ENCODE measurements around the gene ACSM3.

ACSM3 gene

GRCh38 chr16:20839504-20839903 is 75.7 kb downstream of the ACSM3 start:
- TF ChIP-seq CTCF (IDR thresholded peaks at IDR 0.05; ENCODE audit: control extremely low read depth, extremely low read depth, low read depth, missing control alignments) = no peak
- ChIA-PET CTCF (no interaction called here), POLR2A (no interaction called here)
- DNase-seq (ENCODE audit: extremely low spot score) = no peak

GRCh38 chr16:20844054-20844453 is 80.2 kb downstream of the ACSM3 start:
- ChIA-PET POLR2A (no interaction called here), CTCF (interaction anchor here (0.8 to 2.1 kb wide), 4 partner anchors 8 to 240 kb away, joined by 3 to 6 read pairs (median 4); no protein-coding TSS in a partner anchor)
- DNase-seq (ENCODE audit: extremely low spot score) = no peak
- no peak for TF ChIP-seq CTCF (IDR thresholded peaks at IDR 0.05; ENCODE audit: control extremely low read depth, extremely low read depth, low read depth, missing control alignments)

- no peak for TF ChIP-seq CTCF (IDR thresholded peaks at IDR 0.05; ENCODE audit: control extremely low read depth, extremely low read depth, low read depth, missing control alignments)
- DNase-seq (ENCODE audit: extremely low spot score) = no peak
- ChIA-PET POLR2A (no interaction called here), CTCF (interaction anchor here (0.8 to 2.1 kb wide), 2 partner anchors 10 to 51 kb away, joined by 3 to 6 read pairs; no protein-coding TSS in a partner anchor)
Observed at GRCh38 chr16:20844588-20844987, 80.8 kb downstream of the ACSM3 start.

GRCh38 chr16:20846030-20846429 is 82.2 kb downstream of the ACSM3 start:
- no peak for DNase-seq (ENCODE audit: extremely low spot score)
- no peak for TF ChIP-seq CTCF (IDR thresholded peaks at IDR 0.05; ENCODE audit: control extremely low read depth, extremely low read depth, low read depth, missing control alignments)
- POLR2A ChIA-PET = no interaction called here
- CTCF ChIA-PET = interaction anchor here (0.8 to 8.4 kb wide), 5 partner anchors 11 to 236 kb away, joined by 3 to 99 read pairs (median 6); no protein-coding TSS in a partner anchor

GRCh38 chr16:20846551-20846950 is 82.7 kb downstream of the ACSM3 start:
- no peak for TF ChIP-seq CTCF (IDR thresholded peaks at IDR 0.05; ENCODE audit: control extremely low read depth, extremely low read depth, low read depth, missing control alignments)
- CTCF ChIA-PET = interaction anchor here (0.8 to 8.4 kb wide), 4 partner anchors 21 to 236 kb away, joined by 3 to 99 read pairs (median 14); no protein-coding TSS in a partner anchor

More at GRCh38 chr16:20846551-20846950, 82.7 kb downstream of the ACSM3 start:
- POLR2A ChIA-PET = interaction anchor here (0.6 kb wide), 1 partner anchor 797 kb away, joined by 4 read pairs; no protein-coding TSS in a partner anchor
- DNase-seq (ENCODE audit: extremely low spot score) = no peak
